ENCODE results near the gene BPHL.

DNA sequence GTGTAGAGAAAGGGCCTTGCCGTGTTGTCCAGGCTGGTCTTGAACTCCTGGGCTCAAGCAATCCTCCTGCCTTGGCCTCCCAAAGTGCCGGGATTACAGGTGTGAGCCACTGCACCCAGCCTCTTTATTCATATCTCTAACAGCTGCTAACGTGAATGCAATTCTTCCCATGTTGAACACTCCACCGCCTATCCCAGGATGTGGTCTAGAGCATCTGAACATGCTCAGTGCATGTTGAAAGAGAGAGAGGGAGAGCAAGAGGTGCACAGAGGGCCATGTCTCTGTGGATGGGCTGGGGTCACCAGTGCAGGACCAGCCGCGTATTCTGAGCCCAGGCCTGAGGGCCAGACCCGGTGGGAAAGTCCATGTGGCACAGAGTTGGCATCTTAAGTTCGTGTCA, 26.1 kb downstream of the BPHL start:
- TF ChIP-seq CEBPB (IDR thresholded peaks at IDR 0.05) = no peak
- no peak for TF ChIP-seq CTCF (IDR thresholded peaks at IDR 0.05)
- TF ChIP-seq EP300 (IDR thresholded peaks at IDR 0.05) = no peak
- no peak for TF ChIP-seq MAZ (IDR thresholded peaks at IDR 0.05; ENCODE audit: borderline replicate concordance, low read depth, low read length)
- TF ChIP-seq HDAC2 (IDR thresholded peaks at IDR 0.05) = no peak
- no peak for TF ChIP-seq JUNB (IDR thresholded peaks at IDR 0.05)
- no peak for TF ChIP-seq POLR2A (IDR thresholded peaks at IDR 0.05; ENCODE audit: low read length)
- TF ChIP-seq, protein P1, sequence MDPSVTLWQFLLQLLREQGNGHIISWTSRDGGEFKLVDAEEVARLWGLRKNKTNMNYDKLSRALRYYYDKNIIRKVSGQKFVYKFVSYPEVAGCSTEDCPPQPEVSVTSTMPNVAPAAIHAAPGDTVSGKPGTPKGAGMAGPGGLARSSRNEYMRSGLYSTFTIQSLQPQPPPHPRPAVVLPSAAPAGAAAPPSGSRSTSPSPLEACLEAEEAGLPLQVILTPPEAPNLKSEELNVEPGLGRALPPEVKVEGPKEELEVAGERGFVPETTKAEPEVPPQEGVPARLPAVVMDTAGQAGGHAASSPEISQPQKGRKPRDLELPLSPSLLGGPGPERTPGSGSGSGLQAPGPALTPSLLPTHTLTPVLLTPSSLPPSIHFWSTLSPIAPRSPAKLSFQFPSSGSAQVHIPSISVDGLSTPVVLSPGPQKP (IDR thresholded peaks at IDR 0.05; ENCODE audit: low read depth, low read length) = no peak
- no peak for TF ChIP-seq CHD2 (IDR thresholded peaks at IDR 0.05; ENCODE audit: low read length, partially characterized antibody)

Measured in A549 (cell line).